Activated naive CD4-positive, alpha-beta T cell treated with anti-CD3 and anti-CD28 coated beads, Interleukin-2, amount 50 U/mL, for 24 hours (primary cell): Measurements from ENCODE around the gene KIAA0825.
"Not testable (repeated sequence)": the region's sequence is repeated elsewhere in the genome, so short reads cannot be mapped to it uniquely, and the experiment has no call there.

Experiments used
- H3K27ac Mint-ChIP-seq: one replicate; pipeline ENCODE4 v1.8.0; 2021; ENCODE audit warnings: mild to moderate bottlenecking, mixed read lengths
- H3K27me3 Mint-ChIP-seq: one replicate; pipeline ENCODE4 v1.8.0; 2021; ENCODE audit warnings: mixed read lengths
- H3K36me3 Mint-ChIP-seq: one replicate; pipeline ENCODE4 v1.8.0; 2021; ENCODE audit warnings: mixed read lengths
- H3K4me1 Mint-ChIP-seq: one replicate; pipeline ENCODE4 v1.8.0; 2021; ENCODE audit warnings: mixed read lengths
- H3K4me3 Mint-ChIP-seq: one replicate; pipeline ENCODE4 v1.8.0; 2021; ENCODE audit warnings: mild to moderate bottlenecking, mixed read lengths
- H3K9me3 Mint-ChIP-seq: one replicate; pipeline ENCODE4 v1.8.0; 2021; ENCODE audit warnings: mixed read lengths

The KIAA0825 gene

GRCh38 chr5:94359880-94360279 is 258.5 kb downstream of the KIAA0825 start:
- no peaks in the 10 kb centered on the region for H3K27me3 Mint-ChIP-seq
- no peaks in the 10 kb centered on the region for H3K4me1 Mint-ChIP-seq
- H3K4me3 Mint-ChIP-seq = no peak overlapping the region
- H3K36me3 Mint-ChIP-seq = no peaks in the 10 kb centered on the region
- H3K9me3 Mint-ChIP-seq = no peaks in the 10 kb centered on the region
- H3K27ac Mint-ChIP-seq = no peak overlapping the region

GRCh38 chr5:94355811-94356210 is 262.6 kb downstream of the KIAA0825 start:
- Mint-ChIP-seq H3K36me3 (no peaks in the 10 kb centered on the region), H3K4me3 (no peak overlapping the region), H3K9me3 (no peaks in the 10 kb centered on the region), H3K27ac (no peak overlapping the region), H3K27me3 (no peaks in the 10 kb centered on the region), H3K4me1 (no peaks in the 10 kb centered on the region)

- H3K4me1 Mint-ChIP-seq, H3K4me3 Mint-ChIP-seq, H3K36me3 Mint-ChIP-seq, H3K27me3 Mint-ChIP-seq, H3K27ac Mint-ChIP-seq, H3K9me3 Mint-ChIP-seq: not testable (repeated sequence)
These were observed 263.4 kb downstream of the KIAA0825 start for GRCh38 chr5:94354837-94355485.

- no peaks in the 10 kb centered on the region for H3K4me1 Mint-ChIP-seq
- no peaks in the 10 kb centered on the region for H3K36me3 Mint-ChIP-seq
- H3K27me3 Mint-ChIP-seq = no peaks in the 10 kb centered on the region
- peaks cover 10% of the 10 kb centered on the region for H3K9me3 Mint-ChIP-seq
- no peak overlapping the region for H3K27ac Mint-ChIP-seq
- no peak overlapping the region for H3K4me3 Mint-ChIP-seq
These were observed 264.8 kb downstream of the KIAA0825 start for GRCh38 chr5:94353605-94354004.

GRCh38 chr5:94347130-94347529 is 271.3 kb downstream of the KIAA0825 start:
- Mint-ChIP-seq H3K27ac (no peak overlapping the region), H3K9me3 (peaks cover 10% of the 10 kb centered on the region), H3K27me3 (no peaks in the 10 kb centered on the region), H3K36me3 (peaks cover 2% of the 10 kb centered on the region), H3K4me1 (no peaks in the 10 kb centered on the region), H3K4me3 (no peak overlapping the region)

GRCh38 chr5:94345257-94345656 is 273.1 kb downstream of the KIAA0825 start:
- Mint-ChIP-seq H3K27ac (no peak overlapping the region), H3K9me3 (peaks cover 10% of the 10 kb centered on the region), H3K27me3 (no peaks in the 10 kb centered on the region), H3K4me1 (no peaks in the 10 kb centered on the region), H3K4me3 (no peak overlapping the region), H3K36me3 (peaks cover 2% of the 10 kb centered on the region)

GRCh38 chr5:94337617-94338016 is 280.8 kb downstream of the KIAA0825 start:
- no peak overlapping the region for H3K4me3 Mint-ChIP-seq
- H3K4me1 Mint-ChIP-seq = no peaks in the 10 kb centered on the region
- peaks cover 10% of the 10 kb centered on the region for H3K9me3 Mint-ChIP-seq
- no peaks in the 10 kb centered on the region for H3K27me3 Mint-ChIP-seq
- H3K36me3 Mint-ChIP-seq = peaks cover 2% of the 10 kb centered on the region
- no peak overlapping the region for H3K27ac Mint-ChIP-seq

GRCh38 chr5:94335936-94336335 is 282.5 kb downstream of the KIAA0825 start:
- no peaks in the 10 kb centered on the region for H3K27me3 Mint-ChIP-seq
- H3K27ac Mint-ChIP-seq = no peak overlapping the region
- peaks cover 10% of the 10 kb centered on the region for H3K9me3 Mint-ChIP-seq
- H3K4me1 Mint-ChIP-seq = no peaks in the 10 kb centered on the region
- H3K36me3 Mint-ChIP-seq = peaks cover 2% of the 10 kb centered on the region
- no peak overlapping the region for H3K4me3 Mint-ChIP-seq

- no peaks in the 10 kb centered on the region for H3K36me3 Mint-ChIP-seq
- no peak overlapping the region for H3K27ac Mint-ChIP-seq
- no peak overlapping the region for H3K4me3 Mint-ChIP-seq
- H3K4me1 Mint-ChIP-seq = no peaks in the 10 kb centered on the region
- H3K27me3 Mint-ChIP-seq = no peaks in the 10 kb centered on the region
- H3K9me3 Mint-ChIP-seq = peaks cover 15% of the 10 kb centered on the region
These were observed 289.3 kb downstream of the KIAA0825 start for GRCh38 chr5:94329115-94329514.

- H3K27ac Mint-ChIP-seq = no peak overlapping the region
- H3K27me3 Mint-ChIP-seq = no peaks in the 10 kb centered on the region
- no peaks in the 10 kb centered on the region for H3K4me1 Mint-ChIP-seq
- H3K9me3 Mint-ChIP-seq = peaks cover 15% of the 10 kb centered on the region
- H3K36me3 Mint-ChIP-seq = no peaks in the 10 kb centered on the region
- no peak overlapping the region for H3K4me3 Mint-ChIP-seq
These were observed 291.8 kb downstream of the KIAA0825 start for GRCh38 chr5:94326586-94326985.

GRCh38 chr5:94316916-94317838 is 301.2 kb downstream of the KIAA0825 start:
- H3K4me3 Mint-ChIP-seq = no peak overlapping the region
- no peaks in the 10 kb centered on the region for H3K4me1 Mint-ChIP-seq
- no peak overlapping the region for H3K27ac Mint-ChIP-seq
- no peaks in the 10 kb centered on the region for H3K27me3 Mint-ChIP-seq
- no peaks in the 10 kb centered on the region for H3K36me3 Mint-ChIP-seq
- no peaks in the 10 kb centered on the region for H3K9me3 Mint-ChIP-seq

- Mint-ChIP-seq H3K9me3 (no peaks in the 10 kb centered on the region), H3K4me3 (no peak overlapping the region), H3K4me1 (no peaks in the 10 kb centered on the region), H3K27me3 (no peaks in the 10 kb centered on the region), H3K36me3 (no peaks in the 10 kb centered on the region), H3K27ac (no peak overlapping the region)
These were observed 303.8 kb downstream of the KIAA0825 start for GRCh38 chr5:94314460-94315131.

- Mint-ChIP-seq H3K4me1 (no peaks in the 10 kb centered on the region), H3K36me3 (no peaks in the 10 kb centered on the region), H3K27ac (no peak overlapping the region), H3K9me3 (no peaks in the 10 kb centered on the region), H3K4me3 (no peak overlapping the region), H3K27me3 (no peaks in the 10 kb centered on the region)
These were observed 304.7 kb downstream of the KIAA0825 start for GRCh38 chr5:94313696-94314095.

- no peak overlapping the region for H3K4me3 Mint-ChIP-seq
- no peak overlapping the region for H3K27ac Mint-ChIP-seq
- H3K27me3 Mint-ChIP-seq = no peaks in the 10 kb centered on the region
- H3K9me3 Mint-ChIP-seq = no peaks in the 10 kb centered on the region
- H3K4me1 Mint-ChIP-seq = no peaks in the 10 kb centered on the region
- H3K36me3 Mint-ChIP-seq = no peaks in the 10 kb centered on the region
These were observed 305.2 kb downstream of the KIAA0825 start for GRCh38 chr5:94313188-94313587.

- Mint-ChIP-seq H3K36me3 (no peaks in the 10 kb centered on the region), H3K9me3 (no peaks in the 10 kb centered on the region), H3K27ac (no peak overlapping the region), H3K4me3 (no peak overlapping the region), H3K27me3 (no peaks in the 10 kb centered on the region), H3K4me1 (no peaks in the 10 kb centered on the region)
These were observed 306.1 kb downstream of the KIAA0825 start for GRCh38 chr5:94312298-94312697.

- Mint-ChIP-seq H3K4me3 (no peak overlapping the region), H3K4me1 (no peaks in the 10 kb centered on the region), H3K27ac (no peak overlapping the region), H3K27me3 (no peaks in the 10 kb centered on the region), H3K36me3 (no peaks in the 10 kb centered on the region), H3K9me3 (no peaks in the 10 kb centered on the region)
These were observed 307.6 kb downstream of the KIAA0825 start for GRCh38 chr5:94310833-94311232.
